GM12878 (cell line): ENCODE data around the gene CENPO. TPM values are rescaled to one million over a fixed set of nuclear protein-coding genes. Genes with fewer than 3 reads are reported as not detected.

ENCODE experiments used
- ATAC-seq: fragments of 200-7000 bp; cut with Tn5 transposase; 3 replicates; pipeline ENCODE4 v1.9.1; 2020; ENCODE audit warnings: mild to moderate bottlenecking, moderate library complexity
- BruUV-seq: library from RNA; stranded (reverse); fragments of 400-500 nt; replicated peaks from 2 replicates; lab custom pipeline; 2021; lab: Mats Ljungman, UMichigan
- CTCF ChIA-PET: fragments of 300-600 bp; sonication (Branson Sonifier 250); formaldehyde crosslinking; extraction: SDS; loops from one replicate; lab custom pipeline; 2021; ENCODE audit warnings: inconsistent platforms; lab: Yijun Ruan, JAX
- POLR2A ChIA-PET: fragments of 350-600 bp; formaldehyde crosslinking; extraction: SDS; loops from one replicate; lab custom pipeline; 2021; ENCODE audit warnings: inconsistent platforms; lab: Charles Lee
- RAD21 ChIA-PET: fragments of 300-600 bp; sonication (Branson Sonifier 250); formaldehyde crosslinking; loops from one replicate; lab custom pipeline; 2023; ENCODE audit warnings: antibody characterized with exemption; ENCODE audit not compliant: unreplicated experiment; lab: Charles Lee
- SMC1A ChIA-PET: fragments of 300-600 bp; sonication (Branson Sonifier 250); formaldehyde crosslinking; loops from one replicate; lab custom pipeline; 2023; ENCODE audit not compliant: unreplicated experiment, uncharacterized antibody; lab: Charles Lee
- DNase-seq: peaks from one replicate; pipeline ENCODE4 v3.0.0-alpha.2; 2011; ENCODE audit warnings: low read depth, low spot score
- FAIRE-seq: peaks from 3 replicates; lab custom pipeline; 2011; peaks lifted over from hg19 to GRCh38; lab: Jason Lieb, UNC
- H2AFZ ChIP-seq: 2 replicates; pipeline ENCODE4 v1.6.0; 2011; ENCODE audit warnings: low read depth, low read length, control low read depth; ENCODE audit not compliant: control insufficient read depth
- H3K27ac ChIP-seq: 2 replicates; pipeline ENCODE4 v1.5.1; 2011; ENCODE audit warnings: control low read depth; ENCODE audit not compliant: control insufficient read depth, insufficient read depth
- H3K27me3 ChIP-seq, 2 experiments: replicated peaks in 1 of 2; 2 replicates each; pipeline versions ENCODE4 v1.6.0 to v1.6.1; 2011; ENCODE audit warnings: low read length in 1 of 2; ENCODE audit not compliant: control insufficient read depth in 2 of 2, insufficient read depth in 2 of 2
- H3K36me3 ChIP-seq, 2 experiments: 2 replicates each; pipeline ENCODE4 v1.5.1; 2011; ENCODE audit warnings: low read length in 1 of 2; ENCODE audit not compliant: control insufficient read depth in 2 of 2, insufficient read depth in 2 of 2
- H3K4me1 ChIP-seq: 2 replicates; pipeline ENCODE4 v1.6.1; 2011; ENCODE audit warnings: mild to moderate bottlenecking, low read length, moderate library complexity, mixed read lengths; ENCODE audit not compliant: control insufficient read depth, insufficient read depth
- H3K4me2 ChIP-seq: 2 replicates; pipeline ENCODE4 v1.6.0; 2011; ENCODE audit warnings: control low read depth; ENCODE audit not compliant: control insufficient read depth, insufficient read depth
- H3K4me3 ChIP-seq: fragments of 200-600 bp; sonication (generic); 2 replicates; pipeline ENCODE4 v1.5.1; 2016
- H3K79me2 ChIP-seq: 2 replicates; pipeline ENCODE4 v1.6.0; 2011; ENCODE audit warnings: low read length; ENCODE audit not compliant: control insufficient read depth, insufficient read depth
- H3K9ac ChIP-seq: 2 replicates; pipeline ENCODE4 v1.8.0; 2011; ENCODE audit warnings: low read length, control low read depth, mixed read lengths; ENCODE audit not compliant: control insufficient read depth, insufficient read depth
- H3K9me3 ChIP-seq: replicated peaks from 3 replicates; pipeline ENCODE4 v1.5.1; 2011; ENCODE audit warnings: mild to moderate bottlenecking, low read length; ENCODE audit not compliant: control insufficient read depth, insufficient read depth
- H4K20me1 ChIP-seq: 2 replicates; pipeline ENCODE4 v1.6.0; 2011; ENCODE audit not compliant: control insufficient read depth, insufficient read depth
- ATF3 ChIP-seq: IDR thresholded peaks from 2 replicates; pipeline ENCODE4 v1.6.1; 2011; ENCODE audit warnings: low read depth, mild to moderate bottlenecking, low read length, moderate library complexity, borderline replicate concordance; ENCODE audit errors: extremely low read depth
- REST ChIP-seq: IDR thresholded peaks from 2 replicates; pipeline ENCODE4 v1.6.1; 2012; ENCODE audit warnings: mild to moderate bottlenecking, low read depth, low read length
- RFX5 ChIP-seq: IDR thresholded peaks from 2 replicates; pipeline ENCODE4 v1.6.1; 2011; ENCODE audit warnings: low read depth, low read length, improper control_type of control experiment
- SUZ12 ChIP-seq: fragments of 200-600 bp; sonication (generic); IDR thresholded peaks from one replicate; pipeline ENCODE4 v1.6.1; 2018; ENCODE audit warnings: antibody characterized with exemption, mild to moderate bottlenecking; ENCODE audit not compliant: unreplicated experiment
- TBL1XR1 ChIP-seq: IDR thresholded peaks from 2 replicates; pipeline ENCODE4 v1.6.1; 2012; ENCODE audit warnings: low read depth, low read length, improper control_type of control experiment
- WRNIP1 ChIP-seq: IDR thresholded peaks from 2 replicates; pipeline ENCODE4 v1.6.1; 2011; ENCODE audit warnings: low read depth, low read length, improper control_type of control experiment, borderline replicate concordance
- ZNF207 ChIP-seq: fragments of 450-650 bp; IDR thresholded peaks from 2 replicates; pipeline ENCODE4 v1.6.1; 2014; ENCODE audit warnings: antibody characterized with exemption, mild to moderate bottlenecking, borderline replicate concordance
- ZSCAN29 ChIP-seq: fragments of 450-650 bp; IDR thresholded peaks from 2 replicates; pipeline ENCODE4 v1.6.1; 2017; ENCODE audit warnings: mild to moderate bottlenecking, moderate library complexity
- WGBS: methylation state at CpG from one replicate; pipeline ENCODE4 v1.1.6; 2016; ENCODE audit warnings: low lambda C conversion rate; ENCODE audit not compliant: insufficient replicate concordance, insufficient coverage; ENCODE audit errors: missing lambda C conversion rate; 5-methylcytosine and 5-hydroxymethylcytosine counted together
- in situ Hi-C: fragments of 300-500 bp; cut with MboI; formaldehyde crosslinking; loops from 9 replicates; pipeline ENCODE4 v1.14.3; 2018; ENCODE audit warnings: mixed read lengths
- intact Hi-C: fragments of 100-400 bp; cut with micrococcal nuclease; formaldehyde crosslinking; loops from one replicate; pipeline ENCODE4 v1.14.2; 2022; ENCODE audit not compliant: unreplicated experiment
- polyA plus RNA-seq, 11 experiments: library from polyadenylated mRNA; depleted of rRNA in 4 of 11; unstranded in 6 of 11; stranded (reverse) in 5 of 11; fragments of >200 nt; fragmentation: Nextera tagmentation in 4 of 11; fragmentation: Illumina TruSeq in 1 of 11; extraction: Ambion mirVana in 4 of 11; extraction: Trizol in 1 of 11; gene quantifications; 1 replicate in 1 of 11; 2 replicates in 10 of 11; pipeline versions ENCODE4 v1.2.1 to v1.2.3, GENCODE V29; 2011 to 2016; ENCODE audit warnings: inconsistent platforms in 2 of 11, missing spikeins in 2 of 11, low read depth in 1 of 11
- total RNA-seq, 4 experiments: library from RNA; depleted of rRNA in 3 of 4; stranded (reverse); fragments of >200 nt in 3 of 4; fragmentation: Illumina TruSeq in 1 of 4; extraction: Trizol in 1 of 4; gene quantifications; 2 replicates each; pipeline versions ENCODE4 v1.2.1 to v1.2.3, GENCODE V29; 2013 to 2021
- TF ChIP-seq, protein P1 (sequence below): IDR thresholded peaks from 2 replicates; pipeline ENCODE4 v1.6.1; 2011; ENCODE audit warnings: borderline replicate concordance, low read depth, mild to moderate bottlenecking, moderate library complexity, mixed read lengths, low read length; ENCODE audit not compliant: insufficient read depth; ENCODE audit errors: extremely low read length
- TF ChIP-seq, protein P2 (sequence below): fragments of 150-350 bp; IDR thresholded peaks from 2 replicates; pipeline ENCODE4 v1.6.1; 2016; ENCODE audit warnings: low read depth, low read length
- TF ChIP-seq, protein P3 (sequence below): fragments of 450-650 bp; formaldehyde crosslinking; IDR thresholded peaks from 2 replicates; pipeline ENCODE4 v1.4.0; 2022; ENCODE audit warnings: mild to moderate bottlenecking, moderate library complexity

CENPO gene
- total and polyA plus RNA-seq, 10 of the 15 experiments (the other 5 are each of a cell fraction or from before 2014, with no cell fraction given): 18.7 to 37.0 (median 31.4) TPM

GRCh38 chr2:24860631-24861030, 67.4 kb downstream of the CENPO start:
- Histone ChIP-seq H3K27me3 (no peaks in the 10 kb centered on the region), H3K4me3 (no peak overlapping the region), H2AFZ (no peak overlapping the region), H3K36me3 (peaks cover 7 to 11% of the 10 kb centered on the region in 2 experiments; a peak in 3 of 4 replicates), H3K27ac (no peak overlapping the region), H4K20me1 (no peaks in the 10 kb centered on the region), H3K4me2 (no peak overlapping the region), H3K4me1 (no peaks in the 10 kb centered on the region), H3K79me2 (no peaks in the 10 kb centered on the region; the same call in none of the 2 replicates), H3K9me3 (no peaks in the 10 kb centered on the region), H3K9ac (no peak overlapping the region)
- ChIA-PET CTCF (no interaction called here), RAD21 (no interaction called here), POLR2A (no interaction called here), SMC1A (no interaction called here)
- WGBS: 99% methylated on average over 7 of the region's 7 CpGs
- no peak for DNase-seq
- in situ Hi-C loops (no loop called here), intact Hi-C loops (no loop called here)
- no TSS peak for BruUV-seq
- ATAC-seq: no peak
- FAIRE-seq: no peak
- no peak for TF ChIP-seq ZNF207
- TF ChIP-seq ZSCAN29: no peak
- TF ChIP-seq, protein P1, sequence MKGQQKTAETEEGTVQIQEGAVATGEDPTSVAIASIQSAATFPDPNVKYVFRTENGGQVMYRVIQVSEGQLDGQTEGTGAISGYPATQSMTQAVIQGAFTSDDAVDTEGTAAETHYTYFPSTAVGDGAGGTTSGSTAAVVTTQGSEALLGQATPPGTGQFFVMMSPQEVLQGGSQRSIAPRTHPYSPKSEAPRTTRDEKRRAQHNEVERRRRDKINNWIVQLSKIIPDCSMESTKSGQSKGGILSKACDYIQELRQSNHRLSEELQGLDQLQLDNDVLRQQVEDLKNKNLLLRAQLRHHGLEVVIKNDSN: no peak
- no peak for TF ChIP-seq WRNIP1
- TF ChIP-seq, protein P2, sequence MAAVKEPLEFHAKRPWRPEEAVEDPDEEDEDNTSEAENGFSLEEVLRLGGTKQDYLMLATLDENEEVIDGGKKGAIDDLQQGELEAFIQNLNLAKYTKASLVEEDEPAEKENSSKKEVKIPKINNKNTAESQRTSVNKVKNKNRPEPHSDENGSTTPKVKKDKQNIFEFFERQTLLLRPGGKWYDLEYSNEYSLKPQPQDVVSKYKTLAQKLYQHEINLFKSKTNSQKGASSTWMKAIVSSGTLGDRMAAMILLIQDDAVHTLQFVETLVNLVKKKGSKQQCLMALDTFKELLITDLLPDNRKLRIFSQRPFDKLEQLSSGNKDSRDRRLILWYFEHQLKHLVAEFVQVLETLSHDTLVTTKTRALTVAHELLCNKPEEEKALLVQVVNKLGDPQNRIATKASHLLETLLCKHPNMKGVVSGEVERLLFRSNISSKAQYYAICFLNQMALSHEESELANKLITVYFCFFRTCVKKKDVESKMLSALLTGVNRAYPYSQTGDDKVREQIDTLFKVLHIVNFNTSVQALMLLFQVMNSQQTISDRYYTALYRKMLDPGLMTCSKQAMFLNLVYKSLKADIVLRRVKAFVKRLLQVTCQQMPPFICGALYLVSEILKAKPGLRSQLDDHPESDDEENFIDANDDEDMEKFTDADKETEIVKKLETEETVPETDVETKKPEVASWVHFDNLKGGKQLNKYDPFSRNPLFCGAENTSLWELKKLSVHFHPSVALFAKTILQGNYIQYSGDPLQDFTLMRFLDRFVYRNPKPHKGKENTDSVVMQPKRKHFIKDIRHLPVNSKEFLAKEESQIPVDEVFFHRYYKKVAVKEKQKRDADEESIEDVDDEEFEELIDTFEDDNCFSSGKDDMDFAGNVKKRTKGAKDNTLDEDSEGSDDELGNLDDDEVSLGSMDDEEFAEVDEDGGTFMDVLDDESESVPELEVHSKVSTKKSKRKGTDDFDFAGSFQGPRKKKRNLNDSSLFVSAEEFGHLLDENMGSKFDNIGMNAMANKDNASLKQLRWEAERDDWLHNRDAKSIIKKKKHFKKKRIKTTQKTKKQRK: no peak
- TF ChIP-seq SUZ12: no peak
- TF ChIP-seq TBL1XR1: no peak
- no peak for TF ChIP-seq REST
- TF ChIP-seq ATF3: no peak
- TF ChIP-seq, protein P3, sequence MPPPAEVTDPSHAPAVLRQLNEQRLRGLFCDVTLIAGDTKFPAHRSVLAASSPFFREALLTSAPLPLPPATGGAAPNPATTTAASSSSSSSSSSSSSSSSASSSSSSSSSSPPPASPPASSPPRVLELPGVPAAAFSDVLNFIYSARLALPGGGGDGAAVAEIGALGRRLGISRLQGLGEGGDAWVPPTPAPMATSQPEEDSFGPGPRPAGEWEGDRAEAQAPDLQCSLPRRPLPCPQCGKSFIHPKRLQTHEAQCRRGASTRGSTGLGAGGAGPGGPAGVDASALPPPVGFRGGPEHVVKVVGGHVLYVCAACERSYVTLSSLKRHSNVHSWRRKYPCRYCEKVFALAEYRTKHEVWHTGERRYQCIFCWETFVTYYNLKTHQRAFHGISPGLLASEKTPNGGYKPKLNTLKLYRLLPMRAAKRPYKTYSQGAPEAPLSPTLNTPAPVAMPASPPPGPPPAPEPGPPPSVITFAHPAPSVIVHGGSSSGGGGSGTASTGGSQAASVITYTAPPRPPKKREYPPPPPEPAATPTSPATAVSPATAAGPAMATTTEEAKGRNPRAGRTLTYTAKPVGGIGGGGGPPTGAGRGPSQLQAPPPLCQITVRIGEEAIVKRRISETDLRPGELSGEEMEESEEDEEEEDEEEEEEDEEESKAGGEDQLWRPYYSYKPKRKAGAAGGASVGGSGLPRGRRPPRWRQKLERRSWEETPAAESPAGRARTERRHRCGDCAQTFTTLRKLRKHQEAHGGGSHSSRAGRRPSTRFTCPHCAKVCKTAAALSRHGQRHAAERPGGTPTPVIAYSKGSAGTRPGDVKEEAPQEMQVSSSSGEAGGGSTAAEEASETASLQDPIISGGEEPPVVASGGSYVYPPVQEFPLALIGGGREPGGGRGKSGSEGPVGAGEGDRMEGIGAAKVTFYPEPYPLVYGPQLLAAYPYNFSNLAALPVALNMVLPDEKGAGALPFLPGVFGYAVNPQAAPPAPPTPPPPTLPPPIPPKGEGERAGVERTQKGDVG (CRISPR knock-in tag): no peak
- no peak for TF ChIP-seq RFX5
